Skin epidermis (tissue), 12 donors: ENCODE data around the gene TNP2.

Experiments used
- H3K27ac ChIP-seq, 21 experiments: fragments of 200-600 bp; sonication (generic) in 11 of 21; one replicate each; pipeline ENCODE4 v1.5.0; 2020; ENCODE audit warnings: mild to moderate bottlenecking in 3 of 21, inconsistent platforms in 2 of 21, moderate library complexity in 2 of 21
- H3K4me3 ChIP-seq, 7 experiments: fragments of 200-600 bp; sonication (generic) in 2 of 7; one replicate each; pipeline ENCODE4 v1.5.0; 2020; ENCODE audit warnings: inconsistent platforms in 2 of 7, mild to moderate bottlenecking in 2 of 7, moderate library complexity in 1 of 7

Gene TNP2

GRCh38 chr16:11268921-11269375 lies at the start of gene TNP2:
Gene TNP2 (minus strand): TSS chr16:11269325. CDS start chr16:11269262, 63 bp downstream.
- Histone ChIP-seq H3K4me3 (no peak within 1 kb of the TSS), H3K27ac (no peak within 1 kb of the TSS)

GRCh38 chr16:11318817-11319216 lies 49.7 kb upstream of the TNP2 start:
- H3K4me3 ChIP-seq = no peak overlapping the region
- H3K27ac ChIP-seq = no peak overlapping the region

- Histone ChIP-seq H3K27ac (peak overlapping the region in 2 of 21 experiments; percentile 68 to 71), H3K4me3 (no peak overlapping the region)
Measured at GRCh38 chr16:11316331-11317015, 47.3 kb upstream of the TNP2 start.

GRCh38 chr16:11315510-11315909 lies 46.4 kb upstream of the TNP2 start:
- Histone ChIP-seq H3K27ac (peak overlapping the region in 2 of 21 experiments; percentile 68 to 71), H3K4me3 (no peak overlapping the region)

- Histone ChIP-seq H3K27ac (peak overlapping the region in 2 of 21 experiments; percentile 6 to 71), H3K4me3 (no peak overlapping the region)
Measured at GRCh38 chr16:11314309-11314894, 45.3 kb upstream of the TNP2 start.

- H3K4me3 ChIP-seq = no peak overlapping the region
- H3K27ac ChIP-seq = peak overlapping the region in 3 of 21 experiments; percentile 6 to 81 (median 61)
Measured at GRCh38 chr16:11313493-11314308, 44.6 kb upstream of the TNP2 start.

GRCh38 chr16:11312718-11313492 lies 43.8 kb upstream of the TNP2 start:
- no peak overlapping the region for H3K4me3 ChIP-seq
- H3K27ac ChIP-seq = peak overlapping the region in 3 of 21 experiments; percentile 57 to 81 (median 61)

GRCh38 chr16:11310997-11311561 lies 42.0 kb upstream of the TNP2 start:
- Histone ChIP-seq H3K27ac (peak overlapping the region in 5 of 21 experiments; percentile 3 to 57 (median 23)), H3K4me3 (no peak overlapping the region)

- H3K27ac ChIP-seq = peak overlapping the region in 5 of 21 experiments; percentile 3 to 57 (median 23)
- no peak overlapping the region for H3K4me3 ChIP-seq
Measured at GRCh38 chr16:11310634-11310977, 41.5 kb upstream of the TNP2 start.

GRCh38 chr16:11309895-11310633 lies 40.9 kb upstream of the TNP2 start:
- H3K4me3 ChIP-seq = no peak overlapping the region
- peak overlapping the region in 2 of 21 experiments; percentile 52 to 57 for H3K27ac ChIP-seq

GRCh38 chr16:11308493-11309283 lies 39.6 kb upstream of the TNP2 start:
- Histone ChIP-seq H3K4me3 (no peak overlapping the region), H3K27ac (peak overlapping the region in 1 of 21 experiments; percentile 6)

- peak overlapping the region in 2 of 21 experiments; percentile 11 to 17 for H3K27ac ChIP-seq
- H3K4me3 ChIP-seq = no peak overlapping the region
Measured at GRCh38 chr16:11307639-11308492, 38.7 kb upstream of the TNP2 start.

- Histone ChIP-seq H3K27ac (peak overlapping the region in 2 of 21 experiments; percentile 11 to 17), H3K4me3 (no peak overlapping the region)
Measured at GRCh38 chr16:11306997-11307638, 38.0 kb upstream of the TNP2 start.

- no peak overlapping the region for H3K27ac ChIP-seq
- H3K4me3 ChIP-seq = no peak overlapping the region
Measured at GRCh38 chr16:11306381-11306780, 37.3 kb upstream of the TNP2 start.

- Histone ChIP-seq H3K27ac (peak overlapping the region in 1 of 21 experiments; percentile 3), H3K4me3 (no peak overlapping the region)
Measured at GRCh38 chr16:11303405-11304138, 34.4 kb upstream of the TNP2 start.

GRCh38 chr16:11302977-11303376 lies 33.9 kb upstream of the TNP2 start:
- Histone ChIP-seq H3K27ac (peak overlapping the region in 1 of 21 experiments; percentile 3), H3K4me3 (no peak overlapping the region)
